Thyroid gland (tissue), 4 donors: ENCODE results near the gene SAT1. TPM values are rescaled to one million over a fixed set of nuclear protein-coding genes. Genes with fewer than 3 reads are reported as not detected.

Source experiments
- DNase-seq, 2 donors: peaks; one replicate each; pipeline ENCODE4 v3.0.0-alpha.2; 2019
- H3K27ac ChIP-seq, 3 donors: fragments of 200-600 bp; sonication (generic); 1 replicate in 2 of 3; 2 replicates in 1 of 3; pipeline ENCODE4 v1.5.1; 2016 to 2019; ENCODE audit warnings: mild to moderate bottlenecking in 1 of 3, moderate library complexity in 1 of 3
- H3K27me3 ChIP-seq: fragments of 200-600 bp; sonication (generic); one replicate; pipeline ENCODE4 v1.5.1; 2019
- H3K36me3 ChIP-seq, 2 donors: fragments of 200-600 bp; sonication (generic); one replicate each; pipeline ENCODE4 v1.5.1; 2016 to 2019
- H3K4me1 ChIP-seq, 2 donors: fragments of 200-600 bp; sonication (generic); one replicate each; pipeline ENCODE4 v1.5.1; 2017 to 2019
- H3K4me3 ChIP-seq, 3 donors: fragments of 200-600 bp; sonication (generic); replicated peaks in 1 of 3; 1 replicate in 2 of 3; 2 replicates in 1 of 3; pipeline ENCODE4 v1.5.1; 2016; ENCODE audit warnings: mild to moderate bottlenecking in 1 of 3
- H3K9me3 ChIP-seq: fragments of 200-600 bp; sonication (generic); one replicate; pipeline ENCODE4 v1.5.1; 2017
- CTCF ChIP-seq, 6 experiments: fragments of 200-600 bp in 3 of 6; fragments of 450-650 bp in 3 of 6; sonication (generic) in 3 of 6; IDR thresholded peaks; one replicate each; pipeline ENCODE4 v1.5.1; 2016 to 2019; ENCODE audit warnings: antibody characterized with exemption in 6 of 6, mild to moderate bottlenecking in 2 of 6, inconsistent platforms in 1 of 6, moderate library complexity in 1 of 6
- POLR2A ChIP-seq, 2 donors: fragments of 450-650 bp; IDR thresholded peaks; one replicate each; pipeline ENCODE4 v1.6.1; 2017; ENCODE audit warnings: antibody characterized with exemption in 2 of 2, mild to moderate bottlenecking in 2 of 2, moderate library complexity in 1 of 2
- WGBS, 2 donors: methylation state at CpG; one replicate each; pipeline ENCODE4 v1.1.5; 2017; 5-methylcytosine and 5-hydroxymethylcytosine counted together
- intact Hi-C: fragments of 100-400 bp; cut with DNase I; formaldehyde crosslinking; loops from one replicate; pipeline ENCODE4 v1.15.1; 2023
- total RNA-seq, 4 donors: library from RNA; depleted of rRNA; stranded (reverse); fragments of >200 nt; gene quantifications; one replicate each; pipeline ENCODE4 v1.2.3, GENCODE V29; 2016

Gene SAT1
- total RNA-seq, 4 donors from 2014 or later, result 768 to 1,187 (median 831) TPM

DNA sequence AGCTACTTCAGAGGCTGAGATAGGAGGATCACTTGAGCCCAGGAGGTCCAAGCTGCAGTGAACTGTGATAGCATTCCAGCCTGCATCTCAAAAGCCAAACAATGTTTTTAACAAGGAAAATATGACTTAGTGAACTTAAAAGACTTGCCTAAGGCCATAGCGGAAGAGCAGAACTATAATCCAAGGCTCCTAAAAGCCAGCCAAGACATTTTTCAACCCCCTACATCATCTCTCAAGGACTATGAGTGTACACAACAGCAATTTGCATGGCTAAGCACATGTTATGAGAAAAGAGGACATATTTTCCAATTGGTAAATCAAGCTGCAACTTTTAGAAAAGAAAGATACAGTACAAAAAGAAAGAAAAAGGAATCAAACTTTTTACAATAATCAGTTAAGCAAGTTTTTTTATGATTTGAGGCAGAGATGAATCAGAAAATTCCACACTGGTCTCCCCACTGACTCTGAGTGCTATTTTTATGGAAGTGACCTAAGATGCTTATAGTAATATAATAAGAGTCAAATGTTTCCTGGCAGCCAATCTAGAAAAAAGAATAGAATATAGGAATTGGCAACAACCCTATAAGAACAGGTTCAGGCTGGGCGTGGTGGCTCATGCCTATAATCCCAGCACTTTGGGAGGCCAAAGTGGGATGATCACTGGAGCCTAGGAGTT, 30.1 kb upstream of the SAT1 start:
- TF ChIP-seq POLR2A (IDR thresholded peaks at IDR 0.05) (no peak), CTCF (IDR thresholded peaks at IDR 0.05) (no peak)
- Histone ChIP-seq H3K4me3 (no peak overlapping the region), H3K36me3 (no peaks in the 10 kb centered on the region), H3K27ac (peak overlapping the region in 2 of 3 donors; percentile 2 to 58), H3K4me1 (peaks cover 0 to 5% of the 10 kb centered on the region in 2 donors), H3K27me3 (no peaks in the 10 kb centered on the region), H3K9me3 (no peaks in the 10 kb centered on the region)
- intact Hi-C loops, result no loop called here
- WGBS, 2 donors, result 54 to 72% methylated on average over 2 of the region's 2 CpGs
- DNase-seq, result no peak

- no peak for DNase-seq
- no peaks in the 10 kb centered on the region for H3K36me3 ChIP-seq
- WGBS, 2 donors, result 77 to 100% methylated on average over 1 of the region's 1 CpG
- peaks cover 0 to 5% of the 10 kb centered on the region in 2 donors for H3K4me1 ChIP-seq
- no peak overlapping the region for H3K4me3 ChIP-seq
- H3K9me3 ChIP-seq, result no peaks in the 10 kb centered on the region
- no peak for TF ChIP-seq POLR2A (IDR thresholded peaks at IDR 0.05)
- intact Hi-C loops, result no loop called here
- no peak overlapping the region for H3K27ac ChIP-seq
- H3K27me3 ChIP-seq, result no peaks in the 10 kb centered on the region
These were observed 28.3 kb upstream of the SAT1 start for GRCh38 chrX:23754664-23755063.

DNA sequence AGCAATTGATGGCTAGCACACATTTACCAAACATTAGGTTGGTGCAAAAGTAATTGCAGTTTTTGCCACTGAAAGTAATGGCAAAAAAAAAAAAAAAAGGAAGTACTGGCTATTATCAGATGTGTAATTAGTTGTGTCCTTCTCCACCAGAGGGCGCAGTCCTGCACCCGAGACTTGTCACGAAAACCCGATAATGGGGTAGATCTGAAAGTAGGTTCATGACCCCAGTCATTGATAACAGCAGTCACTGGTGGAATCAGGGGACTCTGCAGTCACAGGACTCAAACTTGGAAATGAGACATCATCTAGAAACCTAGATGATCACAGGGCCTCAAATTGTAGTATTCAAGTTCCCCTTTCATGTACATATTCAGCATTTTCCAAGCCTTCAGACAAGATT, 26.8 kb upstream of the SAT1 start:
- no peak overlapping the region for H3K4me3 ChIP-seq
- peak; percentile 39 to 41 for DNase-seq
- TF ChIP-seq POLR2A (IDR thresholded peaks at IDR 0.05) (no peak), CTCF (IDR thresholded peaks at IDR 0.05) (peak in 4 of 6 experiments; percentile 18 to 39 (median 33))
- no peaks in the 10 kb centered on the region for H3K9me3 ChIP-seq
- no peak overlapping the region for H3K27ac ChIP-seq
- intact Hi-C loops, result no loop called here
- H3K36me3 ChIP-seq, result no peaks in the 10 kb centered on the region
- no peaks in the 10 kb centered on the region for H3K27me3 ChIP-seq
- 2 to 7% methylated on average over 4 of the region's 4 CpGs for WGBS, 2 donors
- H3K4me1 ChIP-seq, result peaks cover 0 to 5% of the 10 kb centered on the region in 2 donors

DNA sequence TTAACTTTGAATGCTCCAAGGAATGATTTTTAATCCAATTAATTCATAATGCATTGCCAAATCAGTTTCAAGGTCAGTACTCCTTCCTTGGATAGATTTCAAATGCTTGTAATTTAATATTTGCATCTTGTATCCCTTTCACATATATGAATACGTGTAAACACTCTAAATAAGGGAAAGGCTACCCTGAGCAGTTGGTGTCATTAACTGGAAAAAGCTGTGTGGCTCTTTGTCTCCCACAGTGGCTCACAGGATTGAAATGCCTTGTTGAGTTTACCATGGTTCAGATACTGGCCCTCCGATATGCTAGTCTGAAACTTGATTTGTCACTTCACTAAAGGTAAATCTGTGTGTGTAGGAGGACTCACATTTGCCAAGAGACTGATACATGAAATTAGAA, 23.2 kb upstream of the SAT1 start:
- WGBS, 2 donors, result 86 to 92% methylated on average over 2 of the region's 2 CpGs

GRCh38 chrX:23764188-23764984, 18.6 kb upstream of the SAT1 start:
- no peak overlapping the region for H3K27ac ChIP-seq
- no peaks in the 10 kb centered on the region for H3K27me3 ChIP-seq
- 69 to 87% methylated on average over 3 to 4 of the region's 4 CpGs for WGBS, 2 donors
- TF ChIP-seq CTCF (IDR thresholded peaks at IDR 0.05), result no peak
- no peak for TF ChIP-seq POLR2A (IDR thresholded peaks at IDR 0.05)
- intact Hi-C loops, result no loop called here
- no peak for DNase-seq
- H3K36me3 ChIP-seq, result no peaks in the 10 kb centered on the region
- no peak overlapping the region for H3K4me3 ChIP-seq
- H3K9me3 ChIP-seq, result no peaks in the 10 kb centered on the region
- no peaks in the 10 kb centered on the region for H3K4me1 ChIP-seq

More for the DNA sequence above, 23.2 kb upstream of the SAT1 start:
- Histone ChIP-seq H3K9me3 (no peaks in the 10 kb centered on the region), H3K4me1 (no peaks in the 10 kb centered on the region), H3K36me3 (no peaks in the 10 kb centered on the region), H3K4me3 (no peak overlapping the region), H3K27ac (no peak overlapping the region), H3K27me3 (no peaks in the 10 kb centered on the region)
- intact Hi-C loops, result no loop called here
- no peak for DNase-seq
- TF ChIP-seq CTCF (IDR thresholded peaks at IDR 0.05) (no peak), POLR2A (IDR thresholded peaks at IDR 0.05) (no peak)
